H1 (cell line): ENCODE data around the gene BRD7. TPM values are rescaled to one million over a fixed set of nuclear protein-coding genes. Genes with fewer than 3 reads are reported as not detected.

Source experiments
- BACH1 ChIP-seq: IDR thresholded peaks from 2 replicates; pipeline ENCODE4 v1.6.1; 2012; ENCODE audit warnings: low read length, improper control_type of control experiment
- EP300 ChIP-seq, 2 experiments: IDR thresholded peaks; 1 replicate in 1 of 2; 2 replicates in 1 of 2; pipeline ENCODE4 v1.6.1; 2011 to 2012; ENCODE audit warnings: low read depth in 2 of 2, low read length in 2 of 2, mild to moderate bottlenecking in 2 of 2, borderline replicate concordance in 1 of 2, inconsistent platforms in 1 of 2, moderate library complexity in 1 of 2
- POU5F1 ChIP-seq: IDR thresholded peaks from 2 replicates; pipeline ENCODE4 v1.6.1; 2011; ENCODE audit warnings: low read depth, mild to moderate bottlenecking, low read length, moderate library complexity
- RXRA ChIP-seq: IDR thresholded peaks from 2 replicates; pipeline ENCODE4 v1.6.1; 2011; ENCODE audit warnings: low read depth, mild to moderate bottlenecking, low read length, moderate library complexity; ENCODE audit not compliant: insufficient read depth
- SAP30 ChIP-seq: fragments of 300-600 bp; sonication (generic); IDR thresholded peaks from 2 replicates; pipeline ENCODE4 v1.7.1; 2012; ENCODE audit warnings: low read length, moderate library complexity, mild to moderate bottlenecking, inconsistent platforms; ENCODE audit not compliant: insufficient read depth, insufficient replicate concordance
- SIN3A ChIP-seq, 2 experiments: IDR thresholded peaks in 1 of 2; conservative IDR thresholded peaks in 1 of 2; 2 replicates each; pipeline ENCODE4 v1.6.1; 2011 to 2012; ENCODE audit warnings: low read length in 2 of 2, improper control_type of control experiment in 1 of 2, low read depth in 1 of 2, mild to moderate bottlenecking in 1 of 2
- polyA plus RNA-seq, 7 experiments: library from polyadenylated mRNA; depleted of rRNA in 3 of 7; stranded (reverse) in 5 of 7; unstranded in 2 of 7; fragments of >200 nt in 5 of 7; fragments of 200-250 nt in 2 of 7; gene quantifications; 1 replicate in 5 of 7; 2 replicates in 1 of 7; 4 replicates in 1 of 7; pipeline versions ENCODE4 v1.2.1 to v1.2.3, GENCODE V29; 2011 to 2013; ENCODE audit warnings: missing spikeins in 2 of 7, mixed read lengths in 2 of 7
- total RNA-seq: library from RNA; stranded (reverse); fragmentation: NEBNext Ultra II Directional; extraction: Animal tissue kit (Norgen Biotek cat#: 25700); gene quantifications from 2 replicates; pipeline ENCODE4 v1.2.1, GENCODE V29; 2021
- TF ChIP-seq, protein P1 (sequence below): IDR thresholded peaks from 2 replicates; pipeline ENCODE4 v1.6.1; 2012; ENCODE audit warnings: inconsistent platforms
- TF ChIP-seq, protein P2 (sequence below): IDR thresholded peaks from 2 replicates; pipeline ENCODE4 v1.6.1; 2011; ENCODE audit warnings: low read depth, mild to moderate bottlenecking, low read length; ENCODE audit not compliant: insufficient read depth

Gene BRD7
- total and polyA plus RNA-seq, 2 of the 8 experiments (the other 6 are each of a cell fraction or from before 2014, with no cell fraction given) = 42.5 to 120 TPM

DNA sequence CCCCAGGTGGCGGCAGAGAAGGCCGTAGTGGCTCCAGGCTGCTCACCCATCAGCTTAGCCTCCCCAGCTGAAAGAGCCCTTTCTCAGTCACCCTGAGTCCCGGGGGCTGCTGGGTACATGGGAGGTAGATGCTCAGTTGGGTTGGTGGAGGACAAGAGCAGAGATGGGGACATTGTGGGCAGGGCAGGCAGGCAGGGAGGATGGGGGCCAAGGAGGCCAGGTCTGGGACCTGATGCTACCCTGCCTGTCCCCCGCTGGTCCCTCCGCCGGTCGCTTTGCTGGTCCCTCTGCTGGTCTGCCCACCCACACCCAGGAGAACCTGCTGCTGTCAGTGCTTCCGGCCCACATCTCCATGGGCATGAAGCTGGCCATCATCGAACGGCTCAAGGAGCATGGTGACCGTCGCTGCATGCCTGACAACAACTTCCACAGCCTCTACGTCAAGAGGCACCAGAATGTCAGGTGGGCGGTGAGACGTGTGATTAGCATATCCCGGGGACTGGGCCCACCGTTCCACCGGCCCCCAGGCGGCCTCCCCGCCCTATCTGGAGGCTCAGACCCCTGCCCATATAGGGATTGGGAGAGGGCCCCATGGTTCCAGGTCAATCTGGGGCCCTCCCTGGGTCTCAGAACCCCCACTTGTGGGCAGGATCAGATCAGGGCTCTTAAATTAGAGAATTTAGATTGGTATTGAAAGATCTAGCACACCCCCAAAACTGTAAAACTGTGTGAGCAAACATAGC lies 75.6 kb downstream of the BRD7 start (continued):
- TF ChIP-seq, protein P1, sequence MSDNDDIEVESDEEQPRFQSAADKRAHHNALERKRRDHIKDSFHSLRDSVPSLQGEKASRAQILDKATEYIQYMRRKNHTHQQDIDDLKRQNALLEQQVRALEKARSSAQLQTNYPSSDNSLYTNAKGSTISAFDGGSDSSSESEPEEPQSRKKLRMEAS = no peak
- TF ChIP-seq RXRA (no peak), EP300 (IDR thresholded peaks at IDR 0.05; ENCODE audit: borderline replicate concordance in 1 of 2, low read depth in 2 of 2, low read length in 2 of 2) (no peak), SAP30 (no peak), BACH1 (no peak), POU5F1 (no peak), SIN3A (conservative IDR thresholded peaks at IDR 0.05 in 1 of 2, IDR thresholded peaks at IDR 0.05 in 1 of 2; ENCODE audit: low read depth in 1 of 2, low read length in 2 of 2) (no peak)
- TF ChIP-seq, protein P2, sequence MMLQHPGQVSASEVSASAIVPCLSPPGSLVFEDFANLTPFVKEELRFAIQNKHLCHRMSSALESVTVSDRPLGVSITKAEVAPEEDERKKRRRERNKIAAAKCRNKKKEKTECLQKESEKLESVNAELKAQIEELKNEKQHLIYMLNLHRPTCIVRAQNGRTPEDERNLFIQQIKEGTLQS = no peak
